Measurements from ENCODE around the gene SCARB1. TPM values are rescaled to one million over a fixed set of nuclear protein-coding genes. Genes with fewer than 3 reads are reported as not detected.

The SCARB1 gene, protein sequence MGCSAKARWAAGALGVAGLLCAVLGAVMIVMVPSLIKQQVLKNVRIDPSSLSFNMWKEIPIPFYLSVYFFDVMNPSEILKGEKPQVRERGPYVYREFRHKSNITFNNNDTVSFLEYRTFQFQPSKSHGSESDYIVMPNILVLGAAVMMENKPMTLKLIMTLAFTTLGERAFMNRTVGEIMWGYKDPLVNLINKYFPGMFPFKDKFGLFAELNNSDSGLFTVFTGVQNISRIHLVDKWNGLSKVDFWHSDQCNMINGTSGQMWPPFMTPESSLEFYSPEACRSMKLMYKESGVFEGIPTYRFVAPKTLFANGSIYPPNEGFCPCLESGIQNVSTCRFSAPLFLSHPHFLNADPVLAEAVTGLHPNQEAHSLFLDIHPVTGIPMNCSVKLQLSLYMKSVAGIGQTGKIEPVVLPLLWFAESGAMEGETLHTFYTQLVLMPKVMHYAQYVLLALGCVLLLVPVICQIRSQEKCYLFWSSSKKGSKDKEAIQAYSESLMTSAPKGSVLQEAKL
- total RNA-seq (2016; rRNA removed; fragmentation: Illumina TruSeq; extraction: Trizol) (33.2 and 63.4 TPM in 2 replicates), polyA plus RNA-seq (2011; rRNA removed) (160 and 189 TPM in 2 replicates), polyA minus RNA-seq (2011; rRNA and poly(A)+ RNA removed; ENCODE audit: low replicate concordance) (104 and 367 TPM in 2 replicates), Bru-seq, nascent RNA (percentile 72 among the genes with signal in this experiment), BruChase-seq, experiment 1, labeled RNA remaining after a 6-hour chase (percentile 78 among the genes with signal in this experiment), BruChase-seq, experiment 2, labeled RNA remaining after a 2-hour chase (percentile 78 among the genes with signal in this experiment)
- 10.1 and 11.6 TPM in 2 replicates for total RNA-seq (2016; cell fraction: cytosol; rRNA removed; fragmentation: Illumina TruSeq; extraction: Trizol; ENCODE audit: low read depth)
- total RNA-seq (2016; cell fraction: insoluble cytoplasmic fraction; rRNA removed; fragmentation: Illumina TruSeq; extraction: Trizol) = 24.7 and 65.3 TPM in 2 replicates
- 32.7 and 33.2 TPM in 2 replicates for total RNA-seq (2016; cell fraction: membrane; rRNA removed; fragmentation: Illumina TruSeq; extraction: Trizol)
- total RNA-seq (2016; cell fraction: nucleus; rRNA removed; fragmentation: Illumina TruSeq; extraction: Trizol) = 82.8 and 99.0 TPM in 2 replicates
- polyA plus RNA-seq (2011; cell fraction: cytosol; rRNA removed) = 208 and 213 TPM in 2 replicates
- polyA plus RNA-seq (2011; cell fraction: nucleus; rRNA removed) = 869 and 1,053 TPM in 2 replicates
- 214 and 253 TPM in 2 replicates for polyA plus RNA-seq (2012)
- 18.1 and 20.1 TPM in 2 replicates for polyA plus RNA-seq (2016; cell fraction: cytosol; fragmentation: Illumina TruSeq; extraction: Trizol; ENCODE audit: low read depth)
- polyA plus RNA-seq (2016; cell fraction: insoluble cytoplasmic fraction; fragmentation: Illumina TruSeq; extraction: Trizol; ENCODE audit: low read depth) = 42.8 and 60.7 TPM in 2 replicates
- polyA plus RNA-seq (2016; cell fraction: membrane; fragmentation: Illumina TruSeq; extraction: Trizol; ENCODE audit: low read depth) = 42.2 and 44.0 TPM in 2 replicates
- 235 and 236 TPM in 2 replicates for polyA plus RNA-seq (2016; cell fraction: nucleus; fragmentation: Illumina TruSeq; extraction: Trizol; ENCODE audit: insufficient read depth, low read depth)
- polyA minus RNA-seq (2011; cell fraction: cytosol; rRNA and poly(A)+ RNA removed) = 143 and 183 TPM in 2 replicates
- 104 and 119 TPM in 2 replicates for polyA minus RNA-seq (2011; cell fraction: nucleus; rRNA and poly(A)+ RNA removed)
- long read RNA-seq, experiment 1, transcript SCARB1-202 (12 exons, 3,329 nt) = minor isoform, 5 of 165 reads
- long read RNA-seq, experiment 1, transcript SCARB1-201 (13 exons, 2,611 nt) = major isoform, 103 of 165 reads
- long read RNA-seq, experiment 1, partial matches to known transcripts = 23 of 165 reads
- long read RNA-seq, experiment 1, other reads (novel, unspliced or antisense) = 32 of 165 reads
- long read RNA-seq, experiment 2, transcript SCARB1-201 (13 exons, 2,611 nt) = major isoform, 193 of 329 reads
- long read RNA-seq, experiment 2, partial matches to known transcripts = 70 of 329 reads
- long read RNA-seq, experiment 2, other reads (novel, unspliced or antisense) = 58 of 329 reads

DNA sequence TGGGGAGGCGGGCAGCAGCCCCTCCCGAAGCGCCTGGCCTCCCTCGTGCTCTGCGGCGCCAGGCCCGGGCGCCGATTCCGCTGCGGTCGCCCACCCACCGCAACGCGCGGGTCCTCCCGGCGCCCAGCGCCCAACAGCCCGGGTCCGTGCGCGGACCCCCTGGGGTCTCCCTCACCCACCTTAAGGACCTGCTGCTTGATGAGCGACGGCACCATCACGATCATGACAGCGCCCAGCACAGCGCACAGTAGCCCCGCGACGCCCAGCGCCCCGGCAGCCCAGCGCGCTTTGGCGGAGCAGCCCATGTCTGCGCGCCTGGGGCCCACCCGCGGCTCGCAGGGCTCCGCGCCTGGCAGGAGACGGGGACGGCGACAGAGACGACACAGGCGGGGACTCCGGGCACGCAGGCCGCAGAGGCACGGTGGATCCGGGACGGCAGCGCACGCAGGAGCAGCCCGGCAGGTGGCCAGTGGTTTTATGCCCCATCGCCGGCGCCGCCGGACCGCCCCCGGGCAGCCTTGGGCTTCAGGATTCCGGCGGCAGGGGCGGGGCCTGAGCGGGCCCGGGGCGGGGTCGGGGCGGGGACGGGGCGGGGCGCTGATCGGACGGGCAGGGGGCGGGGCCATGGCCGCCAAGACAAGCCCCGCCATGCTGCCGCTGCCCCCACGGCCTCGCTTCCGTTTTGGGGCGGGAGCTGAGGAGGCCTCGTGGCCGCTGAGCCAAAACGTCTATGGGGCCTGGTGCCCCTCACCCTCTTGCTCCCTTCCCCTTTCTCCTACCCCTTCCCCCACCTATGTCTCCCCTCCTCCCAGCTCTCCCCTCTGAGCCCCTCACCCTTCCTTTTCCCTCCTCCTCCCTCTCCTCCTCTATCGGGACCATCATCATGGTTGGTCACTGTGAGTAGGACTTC lies at the start of gene SCARB1:
SCARB1 (minus strand) TSS at position 449 of the 910 bp plus-strand sequence; CDS start at position 305, 144 bp downstream.
- DNase-seq (ENCODE audit: low spot score) (peak; percentile 66), ATAC-seq (peak; percentile 91), FAIRE-seq (no peak)
- peak within 1 kb of the TSS; percentile 92 for H3K4me2 ChIP-seq (ENCODE audit: low read depth, low read length)
- in situ Hi-C loops (cut with HindIII; ENCODE audit: extremely low pct_ligation_motif_present, low pct_unique_long_range_greater_than_20kb) (no loop called here), intact Hi-C loops (cut with micrococcal nuclease; ENCODE audit: unreplicated experiment) (loop anchor here (2.0 to 5.0 kb wide), 2 partner anchors 35 to 41 kb away; no protein-coding TSS in a partner anchor)
- peak within 1 kb of the TSS; percentile 76 to 94 (median 85) for H3K4me3 ChIP-seq (replicated peaks in 1 of 3; ENCODE audit: insufficient read depth in 1 of 3, low read depth in 2 of 3, low read length in 3 of 3)
- H3K4me1 ChIP-seq (ENCODE audit: insufficient read depth, low read length) = peaks cover 77% of the 10 kb centered on the region
- peaks cover 6 to 17% of the 10 kb centered on the region in 2 experiments; a peak in 4 of 5 replicates for H3K36me3 ChIP-seq (replicated peaks in 1 of 2; ENCODE audit: control insufficient read depth in 1 of 2, insufficient read depth in 2 of 2, low read length in 2 of 2)
- ChIA-PET CTCF (ENCODE audit: low intra/inter-chr PET ratio, low total read pairs) (interaction anchor here (2.0 to 2.9 kb wide), 2 partner anchors 35 to 43 kb away, joined by 7 to 18 read pairs; no protein-coding TSS in a partner anchor), POLR2A (interaction anchor here (0.8 to 1.9 kb wide), 16 partner anchors 8 to 54 kb away, joined by 3 to 13 read pairs (median 4); partner anchors contain the start of gene UBC)
- WGBS (ENCODE audit: low lambda C conversion rate) = 1% methylated on average over 13 of the region's 89 CpGs
- peak within 1 kb of the TSS; percentile 72 for H3K27ac ChIP-seq (ENCODE audit: extremely low read length, insufficient read depth, low read length)
- no peak within 1 kb of the TSS for H2AFZ ChIP-seq (ENCODE audit: low read length)
- no peaks in the 10 kb centered on the region; a peak in 1 of 5 replicates for H3K27me3 ChIP-seq (ENCODE audit: control insufficient read depth in 1 of 2, insufficient read depth in 2 of 2, low read length in 2 of 2)
- no TSS peak for BruUV-seq (replicated peaks)
- peaks cover 3% of the 10 kb centered on the region; the same call in 1 of the 2 replicates for H4K20me1 ChIP-seq (ENCODE audit: insufficient read depth, low read length)
- H3K9me3 ChIP-seq (ENCODE audit: low read length) = no peaks in the 10 kb centered on the region
- H3K9ac ChIP-seq (ENCODE audit: insufficient read depth, low read depth, low read length) = peak within 1 kb of the TSS; percentile 89
- peaks cover 47% of the 10 kb centered on the region for H3K79me2 ChIP-seq (ENCODE audit: insufficient read depth, low read length)
- TF ChIP-seq MEF2D (CRISPR knock-in tag; IDR thresholded peaks at IDR 0.05) = no peak
- no peak for TF ChIP-seq ZNF460 (CRISPR knock-in tag; IDR thresholded peaks at IDR 0.05; ENCODE audit: borderline replicate concordance)
- TF ChIP-seq, protein P1, sequence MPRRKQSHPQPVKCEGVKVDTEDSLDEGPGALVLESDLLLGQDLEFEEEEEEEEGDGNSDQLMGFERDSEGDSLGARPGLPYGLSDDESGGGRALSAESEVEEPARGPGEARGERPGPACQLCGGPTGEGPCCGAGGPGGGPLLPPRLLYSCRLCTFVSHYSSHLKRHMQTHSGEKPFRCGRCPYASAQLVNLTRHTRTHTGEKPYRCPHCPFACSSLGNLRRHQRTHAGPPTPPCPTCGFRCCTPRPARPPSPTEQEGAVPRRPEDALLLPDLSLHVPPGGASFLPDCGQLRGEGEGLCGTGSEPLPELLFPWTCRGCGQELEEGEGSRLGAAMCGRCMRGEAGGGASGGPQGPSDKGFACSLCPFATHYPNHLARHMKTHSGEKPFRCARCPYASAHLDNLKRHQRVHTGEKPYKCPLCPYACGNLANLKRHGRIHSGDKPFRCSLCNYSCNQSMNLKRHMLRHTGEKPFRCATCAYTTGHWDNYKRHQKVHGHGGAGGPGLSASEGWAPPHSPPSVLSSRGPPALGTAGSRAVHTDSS (CRISPR knock-in tag; conservative IDR thresholded peaks at IDR 0.05) = 0 out of 2 replicates have a peak, but pooled peaks have one; percentile 65
- no peak for TF ChIP-seq GLI4 (CRISPR knock-in tag; IDR thresholded peaks at IDR 0.05; ENCODE audit: borderline replicate concordance)
- TF ChIP-seq, protein P2, sequence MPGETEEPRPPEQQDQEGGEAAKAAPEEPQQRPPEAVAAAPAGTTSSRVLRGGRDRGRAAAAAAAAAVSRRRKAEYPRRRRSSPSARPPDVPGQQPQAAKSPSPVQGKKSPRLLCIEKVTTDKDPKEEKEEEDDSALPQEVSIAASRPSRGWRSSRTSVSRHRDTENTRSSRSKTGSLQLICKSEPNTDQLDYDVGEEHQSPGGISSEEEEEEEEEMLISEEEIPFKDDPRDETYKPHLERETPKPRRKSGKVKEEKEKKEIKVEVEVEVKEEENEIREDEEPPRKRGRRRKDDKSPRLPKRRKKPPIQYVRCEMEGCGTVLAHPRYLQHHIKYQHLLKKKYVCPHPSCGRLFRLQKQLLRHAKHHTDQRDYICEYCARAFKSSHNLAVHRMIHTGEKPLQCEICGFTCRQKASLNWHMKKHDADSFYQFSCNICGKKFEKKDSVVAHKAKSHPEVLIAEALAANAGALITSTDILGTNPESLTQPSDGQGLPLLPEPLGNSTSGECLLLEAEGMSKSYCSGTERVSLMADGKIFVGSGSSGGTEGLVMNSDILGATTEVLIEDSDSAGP (CRISPR knock-in tag; IDR thresholded peaks at IDR 0.05; ENCODE audit: borderline replicate concordance) = 0 out of 2 replicates have a peak, but pooled peaks have one; percentile 54
- TF ChIP-seq GATA4 (IDR thresholded peaks at IDR 0.05; ENCODE audit: borderline replicate concordance, low read depth) = peak; percentile 67
- TF ChIP-seq, protein P3, sequence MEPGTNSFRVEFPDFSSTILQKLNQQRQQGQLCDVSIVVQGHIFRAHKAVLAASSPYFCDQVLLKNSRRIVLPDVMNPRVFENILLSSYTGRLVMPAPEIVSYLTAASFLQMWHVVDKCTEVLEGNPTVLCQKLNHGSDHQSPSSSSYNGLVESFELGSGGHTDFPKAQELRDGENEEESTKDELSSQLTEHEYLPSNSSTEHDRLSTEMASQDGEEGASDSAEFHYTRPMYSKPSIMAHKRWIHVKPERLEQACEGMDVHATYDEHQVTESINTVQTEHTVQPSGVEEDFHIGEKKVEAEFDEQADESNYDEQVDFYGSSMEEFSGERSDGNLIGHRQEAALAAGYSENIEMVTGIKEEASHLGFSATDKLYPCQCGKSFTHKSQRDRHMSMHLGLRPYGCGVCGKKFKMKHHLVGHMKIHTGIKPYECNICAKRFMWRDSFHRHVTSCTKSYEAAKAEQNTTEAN (CRISPR knock-in tag; conservative IDR thresholded peaks at IDR 0.05) = peak; percentile 71
